ENCODE data around the gene GDF9. TPM values are rescaled to one million over a fixed set of nuclear protein-coding genes. Genes with fewer than 3 reads are reported as not detected.

GDF9 gene
- total and polyA plus RNA-seq, 2 experiments from 2014 or later = 0.11 to 0.14 TPM

GRCh38 chr5:132887283-132887682, 21.0 kb upstream of the GDF9 start:
- Histone ChIP-seq H3K36me3 (ENCODE audit: insufficient read depth) (peaks cover 49% of the 10 kb centered on the region), H3F3A (replicated peaks; ENCODE audit: low read depth) (no peaks in the 10 kb centered on the region), H4K20me1 (replicated peaks; ENCODE audit: insufficient read depth) (peaks cover 2% of the 10 kb centered on the region; the same call in 1 of the 2 replicates), H2AFZ (no peak overlapping the region), H3K4me3 (no peak overlapping the region), H3K27me3 (ENCODE audit: insufficient read depth) (no peaks in the 10 kb centered on the region), H3K4me1 (ENCODE audit: insufficient read depth) (no peaks in the 10 kb centered on the region), H3K27ac (ENCODE audit: low read depth) (no peak overlapping the region), H3K79me2 (replicated peaks; ENCODE audit: insufficient read depth) (no peaks in the 10 kb centered on the region), H3K4me2 (no peak overlapping the region), H3K9me2 (ENCODE audit: insufficient read depth) (no peaks in the 10 kb centered on the region)
- no peak for ATAC-seq
- Mint-ChIP-seq H3K9me3 (no peaks in the 10 kb centered on the region), H3K4me1 (no peaks in the 10 kb centered on the region), H3K36me3 (ENCODE audit: low read depth) (peaks cover 66% of the 10 kb centered on the region), H3K27ac (no peak overlapping the region), H3K27me3 (ENCODE audit: insufficient read depth, low read depth, poor library complexity) (no peaks in the 10 kb centered on the region), H3K4me3 (no peak overlapping the region)
- DNase-seq (ENCODE audit: low spot score) = no peak
- TF ChIP-seq CREB1 (CRISPR knock-in tag; IDR thresholded peaks at IDR 0.05; ENCODE audit: low read depth) = no peak
- no peak for TF ChIP-seq EZH2phosphoT487 (IDR thresholded peaks at IDR 0.05; ENCODE audit: unreplicated experiment)
- TF ChIP-seq ZNF114 (CRISPR knock-in tag; IDR thresholded peaks at IDR 0.05) = no peak
- TF ChIP-seq STAT1 (IDR thresholded peaks at IDR 0.05; ENCODE audit: unreplicated experiment) = no peak
- no peak for TF ChIP-seq ETS1 (IDR thresholded peaks at IDR 0.05)
- no peak for TF ChIP-seq ZNF462 (CRISPR knock-in tag; IDR thresholded peaks at IDR 0.05)
- TF ChIP-seq JUNB (IDR thresholded peaks at IDR 0.05; ENCODE audit: unreplicated experiment) = no peak
- no peak for TF ChIP-seq POLR2AphosphoS5 (IDR thresholded peaks at IDR 0.05; ENCODE audit: low read depth)
- TF ChIP-seq REST (IDR thresholded peaks at IDR 0.05; ENCODE audit: unreplicated experiment) = no peak
- no peak for TF ChIP-seq NANOG (IDR thresholded peaks at IDR 0.05; ENCODE audit: borderline replicate concordance)
- no peak for TF ChIP-seq CTCF (conservative IDR thresholded peaks at IDR 0.05; ENCODE audit: low read depth in 2 of 2)
- TF ChIP-seq EZH2 (IDR thresholded peaks at IDR 0.05; ENCODE audit: low read depth, unreplicated experiment) = no peak
- TF ChIP-seq ZNF331 (CRISPR knock-in tag; IDR thresholded peaks at IDR 0.05; ENCODE audit: low read depth) = no peak
